ENCODE data around the gene GYS2.

- TF ChIP-seq POLR2AphosphoS5 (IDR thresholded peaks at IDR 0.05; ENCODE audit: low read depth, low read length) (no peak), SIN3A (IDR thresholded peaks at IDR 0.05; ENCODE audit: borderline replicate concordance, insufficient read depth, low read length) (no peak), TAF1 (IDR thresholded peaks at IDR 0.05; ENCODE audit: borderline replicate concordance, insufficient read depth, low read length) (no peak), FOXP2 (optimal IDR thresholded peaks at IDR 0.05; ENCODE audit: borderline replicate concordance, extremely low read depth, extremely low read length, insufficient read depth) (no peak)
- TF ChIP-seq, protein P1, sequence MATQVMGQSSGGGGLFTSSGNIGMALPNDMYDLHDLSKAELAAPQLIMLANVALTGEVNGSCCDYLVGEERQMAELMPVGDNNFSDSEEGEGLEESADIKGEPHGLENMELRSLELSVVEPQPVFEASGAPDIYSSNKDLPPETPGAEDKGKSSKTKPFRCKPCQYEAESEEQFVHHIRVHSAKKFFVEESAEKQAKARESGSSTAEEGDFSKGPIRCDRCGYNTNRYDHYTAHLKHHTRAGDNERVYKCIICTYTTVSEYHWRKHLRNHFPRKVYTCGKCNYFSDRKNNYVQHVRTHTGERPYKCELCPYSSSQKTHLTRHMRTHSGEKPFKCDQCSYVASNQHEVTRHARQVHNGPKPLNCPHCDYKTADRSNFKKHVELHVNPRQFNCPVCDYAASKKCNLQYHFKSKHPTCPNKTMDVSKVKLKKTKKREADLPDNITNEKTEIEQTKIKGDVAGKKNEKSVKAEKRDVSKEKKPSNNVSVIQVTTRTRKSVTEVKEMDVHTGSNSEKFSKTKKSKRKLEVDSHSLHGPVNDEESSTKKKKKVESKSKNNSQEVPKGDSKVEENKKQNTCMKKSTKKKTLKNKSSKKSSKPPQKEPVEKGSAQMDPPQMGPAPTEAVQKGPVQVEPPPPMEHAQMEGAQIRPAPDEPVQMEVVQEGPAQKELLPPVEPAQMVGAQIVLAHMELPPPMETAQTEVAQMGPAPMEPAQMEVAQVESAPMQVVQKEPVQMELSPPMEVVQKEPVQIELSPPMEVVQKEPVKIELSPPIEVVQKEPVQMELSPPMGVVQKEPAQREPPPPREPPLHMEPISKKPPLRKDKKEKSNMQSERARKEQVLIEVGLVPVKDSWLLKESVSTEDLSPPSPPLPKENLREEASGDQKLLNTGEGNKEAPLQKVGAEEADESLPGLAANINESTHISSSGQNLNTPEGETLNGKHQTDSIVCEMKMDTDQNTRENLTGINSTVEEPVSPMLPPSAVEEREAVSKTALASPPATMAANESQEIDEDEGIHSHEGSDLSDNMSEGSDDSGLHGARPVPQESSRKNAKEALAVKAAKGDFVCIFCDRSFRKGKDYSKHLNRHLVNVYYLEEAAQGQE (IDR thresholded peaks at IDR 0.05; ENCODE audit: insufficient read depth in 1 of 2, low read depth in 2 of 2, low read length in 2 of 2), result no peak
Observed at GRCh38 chr12:21631367-21631766, 26.7 kb upstream of the GYS2 start.

Data from PFSK-1 (cell line).